Measurements from ENCODE around the gene NOS1. TPM values are rescaled to one million over a fixed set of nuclear protein-coding genes. Genes with fewer than 3 reads are reported as not detected.
A peak's percentile ranks its signal among the peaks of the same experiment; 100 is the strongest.

NOS1 gene
- total RNA-seq, 1 experiment from 2014 or later: 25.2 TPM

DNA sequence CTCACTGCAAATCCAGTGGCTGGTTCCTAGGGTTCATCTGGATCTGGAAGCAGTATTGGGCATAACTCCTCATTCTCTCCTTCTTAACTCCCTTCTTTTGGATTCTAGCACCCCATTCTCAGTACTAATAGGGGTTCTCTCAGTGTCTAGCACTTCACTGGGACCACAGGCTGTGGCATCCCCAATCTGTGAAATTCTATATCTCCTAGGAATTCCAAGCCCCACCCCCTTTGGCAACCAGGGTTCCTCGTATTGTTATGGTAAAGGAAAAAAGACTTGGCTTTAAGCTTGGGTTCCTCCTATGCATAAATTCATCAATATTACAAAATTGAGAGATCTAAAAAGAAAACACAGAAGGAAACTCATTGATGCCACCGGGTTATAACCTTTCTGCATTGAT is 126.2 kb downstream of the NOS1 start:
- Histone ChIP-seq H3K4me1 (ENCODE audit: insufficient read depth, low read length, poor library complexity, severe bottlenecking) (peaks cover 10% of the 10 kb centered on the region), H3K9me3 (ENCODE audit: low read depth, low read length, poor library complexity, severe bottlenecking) (no peaks in the 10 kb centered on the region), H3K27ac (ENCODE audit: low read depth, low read length, poor library complexity, severe bottlenecking) (no peak overlapping the region), H3K36me3 (ENCODE audit: insufficient read depth, low read length, poor library complexity, severe bottlenecking) (peaks cover 7% of the 10 kb centered on the region), H3K4me3 (ENCODE audit: low read depth, low read length, poor library complexity, severe bottlenecking) (no peak overlapping the region), H3K27me3 (replicated peaks; ENCODE audit: insufficient read depth, low read depth, low read length, poor library complexity) (no peaks in the 10 kb centered on the region)
- ChIA-PET CTCF (interaction anchor here (1.1 to 1.5 kb wide), 2 partner anchors 132 to 436 kb away, joined by 3 to 5 read pairs; no protein-coding TSS in a partner anchor), POLR2A (ENCODE audit: low non-redundant PET) (no interaction called here)
- TF ChIP-seq, protein P1, sequence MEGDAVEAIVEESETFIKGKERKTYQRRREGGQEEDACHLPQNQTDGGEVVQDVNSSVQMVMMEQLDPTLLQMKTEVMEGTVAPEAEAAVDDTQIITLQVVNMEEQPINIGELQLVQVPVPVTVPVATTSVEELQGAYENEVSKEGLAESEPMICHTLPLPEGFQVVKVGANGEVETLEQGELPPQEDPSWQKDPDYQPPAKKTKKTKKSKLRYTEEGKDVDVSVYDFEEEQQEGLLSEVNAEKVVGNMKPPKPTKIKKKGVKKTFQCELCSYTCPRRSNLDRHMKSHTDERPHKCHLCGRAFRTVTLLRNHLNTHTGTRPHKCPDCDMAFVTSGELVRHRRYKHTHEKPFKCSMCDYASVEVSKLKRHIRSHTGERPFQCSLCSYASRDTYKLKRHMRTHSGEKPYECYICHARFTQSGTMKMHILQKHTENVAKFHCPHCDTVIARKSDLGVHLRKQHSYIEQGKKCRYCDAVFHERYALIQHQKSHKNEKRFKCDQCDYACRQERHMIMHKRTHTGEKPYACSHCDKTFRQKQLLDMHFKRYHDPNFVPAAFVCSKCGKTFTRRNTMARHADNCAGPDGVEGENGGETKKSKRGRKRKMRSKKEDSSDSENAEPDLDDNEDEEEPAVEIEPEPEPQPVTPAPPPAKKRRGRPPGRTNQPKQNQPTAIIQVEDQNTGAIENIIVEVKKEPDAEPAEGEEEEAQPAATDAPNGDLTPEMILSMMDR (conservative IDR thresholded peaks at IDR 0.05; ENCODE audit: low read depth, low read length): no peak
- no peak for TF ChIP-seq EZH2 (IDR thresholded peaks at IDR 0.05; ENCODE audit: borderline replicate concordance, low read depth, low read length, poor library complexity, severe bottlenecking)
- no TSS peak for BruUV-seq (replicated peaks)
- intact Hi-C loops (cut with micrococcal nuclease; ENCODE audit: unreplicated experiment): loop anchor here (5.0 kb wide), 1 partner anchor 437 kb away; no protein-coding TSS in a partner anchor
- no peak for DNase-seq (ENCODE audit: low spot score)

DNA sequence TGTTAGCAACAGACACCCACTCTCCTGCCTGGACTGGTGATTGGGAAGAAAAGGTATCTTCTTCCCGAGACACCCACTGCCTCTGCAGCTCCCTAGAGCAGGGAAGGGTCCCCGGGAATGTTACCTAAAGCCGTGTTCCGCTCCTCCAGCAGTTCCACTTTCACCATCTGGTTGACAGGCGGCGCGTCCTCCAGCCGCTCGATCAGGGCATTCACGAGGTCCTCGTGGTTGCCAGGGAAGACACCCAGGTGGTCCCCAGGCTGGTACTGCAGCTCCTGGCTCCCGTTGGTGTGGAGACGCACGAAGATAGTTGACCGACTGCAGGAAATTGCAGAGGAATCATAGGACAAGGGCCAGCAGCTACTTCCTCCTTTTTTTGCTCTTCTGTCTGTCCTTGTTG is 127.0 kb downstream of the NOS1 start:
- Histone ChIP-seq H3K27me3 (replicated peaks; ENCODE audit: insufficient read depth, low read depth, low read length, poor library complexity) (no peaks in the 10 kb centered on the region), H3K4me3 (ENCODE audit: low read depth, low read length, poor library complexity, severe bottlenecking) (no peak overlapping the region), H3K9me3 (ENCODE audit: low read depth, low read length, poor library complexity, severe bottlenecking) (no peaks in the 10 kb centered on the region), H3K27ac (ENCODE audit: low read depth, low read length, poor library complexity, severe bottlenecking) (no peak overlapping the region), H3K36me3 (ENCODE audit: insufficient read depth, low read length, poor library complexity, severe bottlenecking) (peaks cover 7% of the 10 kb centered on the region), H3K4me1 (ENCODE audit: insufficient read depth, low read length, poor library complexity, severe bottlenecking) (peaks cover 10% of the 10 kb centered on the region)
- TF ChIP-seq, protein P1 (conservative IDR thresholded peaks at IDR 0.05; ENCODE audit: low read depth, low read length): no peak
- no peak for TF ChIP-seq EZH2 (IDR thresholded peaks at IDR 0.05; ENCODE audit: borderline replicate concordance, low read depth, low read length, poor library complexity, severe bottlenecking)
- intact Hi-C loops (cut with micrococcal nuclease; ENCODE audit: unreplicated experiment): no loop called here
- no peak for DNase-seq (ENCODE audit: low spot score)
- CTCF ChIA-PET: no interaction called here
- no TSS peak for BruUV-seq (replicated peaks)
- POLR2A ChIA-PET (ENCODE audit: low non-redundant PET): no interaction called here

DNA sequence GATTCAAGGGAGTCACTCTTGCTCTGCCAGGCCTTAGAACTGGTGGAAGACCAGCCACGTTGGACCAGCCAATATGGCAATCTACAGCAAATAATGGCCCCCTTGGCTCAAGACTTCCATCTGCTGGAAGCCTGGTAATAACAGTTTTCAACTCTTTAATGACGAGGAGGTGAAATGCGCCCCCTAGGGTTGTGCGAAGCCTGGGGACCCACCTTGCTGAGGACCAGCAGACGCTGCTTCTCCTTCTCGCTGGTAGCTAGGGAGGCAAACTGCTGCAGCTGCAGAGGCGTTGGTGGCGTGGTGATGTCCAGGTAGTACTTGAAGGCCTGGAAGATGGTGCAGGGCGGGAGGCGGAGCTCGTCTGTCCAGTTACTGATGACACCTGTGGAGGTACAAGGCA is 129.7 kb downstream of the NOS1 start:
- ChIA-PET CTCF (no interaction called here), POLR2A (ENCODE audit: low non-redundant PET) (no interaction called here)
- no peak for DNase-seq (ENCODE audit: low spot score)
- Histone ChIP-seq H3K27me3 (replicated peaks; ENCODE audit: insufficient read depth, low read depth, low read length, poor library complexity) (no peaks in the 10 kb centered on the region), H3K36me3 (ENCODE audit: insufficient read depth, low read length, poor library complexity, severe bottlenecking) (peaks cover 7% of the 10 kb centered on the region), H3K9me3 (ENCODE audit: low read depth, low read length, poor library complexity, severe bottlenecking) (no peaks in the 10 kb centered on the region), H3K4me3 (ENCODE audit: low read depth, low read length, poor library complexity, severe bottlenecking) (no peak overlapping the region), H3K4me1 (ENCODE audit: insufficient read depth, low read length, poor library complexity, severe bottlenecking) (peaks cover 10% of the 10 kb centered on the region), H3K27ac (ENCODE audit: low read depth, low read length, poor library complexity, severe bottlenecking) (no peak overlapping the region)
- no TSS peak for BruUV-seq (replicated peaks)
- TF ChIP-seq, protein P1 (conservative IDR thresholded peaks at IDR 0.05; ENCODE audit: low read depth, low read length): peak; percentile 36; the same call in 1 of the 2 replicates
- no peak for TF ChIP-seq EZH2 (IDR thresholded peaks at IDR 0.05; ENCODE audit: borderline replicate concordance, low read depth, low read length, poor library complexity, severe bottlenecking)
- intact Hi-C loops (cut with micrococcal nuclease; ENCODE audit: unreplicated experiment): no loop called here

All from A673 (cell line).